Right lobe of liver (tissue), 6 donors: ENCODE data around the gene EXD2. TPM values are rescaled to one million over a fixed set of nuclear protein-coding genes. Genes with fewer than 3 reads are reported as not detected.

Experiments used
- ATAC-seq, 4 donors: fragments of 200-7000 bp; cut with Tn5 transposase; one replicate each; pipeline ENCODE4 v1.9.1; 2020; ENCODE audit warnings: mild to moderate bottlenecking in 4 of 4, moderate library complexity in 4 of 4
- DNase-seq, 3 donors: peaks; one replicate each; pipeline ENCODE4 v3.0.0-alpha.2; 2020
- H3K27ac ChIP-seq, 3 donors: fragments of 200-600 bp; one replicate each; pipeline ENCODE4 v1.8.0; 2022
- H3K27me3 ChIP-seq, 2 donors: fragments of 200-600 bp; one replicate each; pipeline ENCODE4 v1.8.0; 2022
- H3K36me3 ChIP-seq, 4 donors: fragments of 200-600 bp; sonication (generic) in 1 of 4; one replicate each; pipeline versions ENCODE4 v1.5.1 to v1.8.0; 2017 to 2022; ENCODE audit warnings: control low read depth in 1 of 4
- H3K4me1 ChIP-seq, 4 donors: fragments of 200-600 bp; sonication (generic) in 1 of 4; one replicate each; pipeline versions ENCODE4 v1.5.1 to v1.8.0; 2017 to 2022; ENCODE audit warnings: control low read depth in 1 of 4
- H3K4me3 ChIP-seq, 3 donors: fragments of 200-600 bp; one replicate each; pipeline ENCODE4 v1.8.0; 2022
- H3K9me3 ChIP-seq, 4 donors: fragments of 200-600 bp; sonication (generic) in 1 of 4; one replicate each; pipeline versions ENCODE4 v1.5.1 to v1.8.0; 2017 to 2022; ENCODE audit warnings: control low read depth in 1 of 4
- CTCF ChIP-seq, 4 donors: fragments of 200-600 bp in 3 of 4; fragments of 450-650 bp in 1 of 4; IDR thresholded peaks; one replicate each; pipeline versions ENCODE4 v1.5.1 to v1.8.0; 2016 to 2022; ENCODE audit warnings: antibody characterized with exemption in 4 of 4, mild to moderate bottlenecking in 2 of 4
- POLR2A ChIP-seq: fragments of 450-650 bp; IDR thresholded peaks from one replicate; pipeline ENCODE4 v1.6.1; 2017; ENCODE audit warnings: antibody characterized with exemption, mild to moderate bottlenecking
- WGBS: methylation state at CpG from one replicate; pipeline ENCODE4 v1.1.6; 2018; ENCODE audit warnings: low coverage, low lambda C conversion rate; ENCODE audit not compliant: insufficient coverage; ENCODE audit errors: missing lambda C conversion rate; 5-methylcytosine and 5-hydroxymethylcytosine counted together
- intact Hi-C, 2 donors: fragments of 100-400 bp; cut with DNase I; formaldehyde crosslinking; loops; one replicate each; pipeline versions ENCODE4 v1.11.2 to v1.14.1; 2022
- long read RNA-seq: library from polyadenylated mRNA; unstranded; transcript quantifications from one replicate; pipeline ENCODE4 v2.0.0, GENCODE V29; 2019
- total RNA-seq, 6 experiments: library from RNA; depleted of rRNA in 2 of 6; stranded (reverse); fragments of >200 nt in 2 of 6; fragmentation: NEBNext Ultra II Directional in 3 of 6; extraction: Animal tissue kit (Norgen Biotek cat#: 25700) in 3 of 6; gene quantifications; one replicate each; pipeline versions ENCODE4 v1.1.0 to v1.2.4, GENCODE V29; 2016 to 2023
- donor health status: DM: no; HTN: yes; CAD: no.
- donor health status: DM: no; HTN: no; CAD: no.
- donor health status: DM: no; HTN: no; CAD: no.
- donor health status: DM: no; HTN: yes; CAD: no.
- donor health status: DM: no; HTN: yes; CAD: no.

EXD2 gene
- total RNA-seq = 10 to 100 TPM in 1 of 6 experiments, 1 to 10 TPM in 5; 7.4 to 10.4 (median 8.2) TPM
- long read RNA-seq, partial matches to known transcripts = 0 of 1 reads
- long read RNA-seq, other reads (novel, unspliced or antisense) = 1 of 1 reads

DNA sequence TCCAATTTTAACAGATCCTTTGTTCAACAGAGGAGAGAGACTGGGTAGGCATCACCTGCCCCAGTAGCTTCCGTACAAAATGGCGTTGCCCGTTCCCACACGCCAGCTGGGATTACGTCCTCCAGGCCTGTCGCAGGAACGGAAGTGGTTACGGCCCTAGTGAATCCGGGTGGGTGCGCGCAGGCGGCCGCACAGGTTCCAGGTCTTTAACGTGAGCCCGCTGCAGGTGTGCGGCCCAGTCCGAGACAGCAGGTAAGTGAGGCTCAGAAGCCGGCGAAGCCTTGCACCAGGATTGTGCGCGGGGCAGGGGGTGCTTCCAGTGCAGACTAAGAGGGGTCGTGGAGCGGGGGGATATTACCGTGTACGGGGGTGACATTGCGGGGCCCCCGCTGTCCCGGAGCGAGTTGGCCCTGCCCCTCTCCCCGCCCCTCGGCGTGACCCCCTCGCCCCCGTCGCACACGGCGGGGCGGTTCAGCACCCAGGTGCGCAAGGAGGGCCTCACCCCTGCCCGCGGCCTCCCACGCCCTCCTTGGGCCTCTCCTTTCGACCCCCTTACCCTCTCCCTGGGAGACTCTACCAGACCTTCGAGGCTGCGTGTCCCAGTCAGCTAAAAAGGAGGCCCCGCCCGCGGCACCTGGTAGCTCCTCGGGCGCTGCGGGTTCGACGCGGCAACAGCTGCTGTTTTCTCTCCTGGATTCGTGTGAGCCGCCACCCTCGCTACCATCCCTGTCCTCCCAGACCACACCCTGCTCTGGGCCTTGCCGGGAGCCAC is at the start of gene EXD2:
TSS of gene EXD2 (plus strand) at position 159 of the 772 bp plus-strand sequence. CDS start 17,973 bp downstream, outside the sequence.
- peak within 1 kb of the TSS; percentile 39 to 74 (median 48) for H3K27ac ChIP-seq
- peak within 1 kb of the TSS; percentile 71 to 82 (median 76) for H3K4me3 ChIP-seq
- intact Hi-C loops = no loop called here
- no peaks in the 10 kb centered on the region for H3K27me3 ChIP-seq
- H3K9me3 ChIP-seq = no peaks in the 10 kb centered on the region
- ATAC-seq (peak; percentile 98 to 100 (median 99)), DNase-seq (peak; percentile 87 to 92 (median 90))
- no peaks in the 10 kb centered on the region for H3K36me3 ChIP-seq
- WGBS = 0% methylated on average over 17 of the region's 58 CpGs
- TF ChIP-seq POLR2A (peak; percentile 54), CTCF (IDR thresholded peaks at IDR 0.05) (no peak)
- H3K4me1 ChIP-seq = peaks cover 0 to 3% (median 0%) of the 10 kb centered on the region in 4 donors

- no peak for DNase-seq
- no peaks in the 10 kb centered on the region for H3K9me3 ChIP-seq
- H3K4me3 ChIP-seq = no peak overlapping the region
- peaks cover 0 to 14% (median 0%) of the 10 kb centered on the region in 4 donors for H3K4me1 ChIP-seq
- WGBS = 50% methylated on average over 1 of the region's 1 CpG
- intact Hi-C loops = no loop called here
- H3K36me3 ChIP-seq = no peaks in the 10 kb centered on the region
- peak; percentile 45 to 86 (median 60) for ATAC-seq
- no peak overlapping the region for H3K27ac ChIP-seq
- TF ChIP-seq POLR2A (no peak), CTCF (IDR thresholded peaks at IDR 0.05) (no peak)
- no peaks in the 10 kb centered on the region for H3K27me3 ChIP-seq
These were observed 49.7 kb upstream of the EXD2 start for GRCh38 chr14:69141550-69141949.

- Histone ChIP-seq H3K4me1 (peaks cover 0 to 14% (median 0%) of the 10 kb centered on the region in 4 donors), H3K9me3 (no peaks in the 10 kb centered on the region), H3K27ac (no peak overlapping the region), H3K36me3 (no peaks in the 10 kb centered on the region), H3K4me3 (no peak overlapping the region), H3K27me3 (no peaks in the 10 kb centered on the region)
- 84% methylated on average over 3 of the region's 5 CpGs for WGBS
- no peak for TF ChIP-seq CTCF (IDR thresholded peaks at IDR 0.05)
- no peak for TF ChIP-seq POLR2A
- intact Hi-C loops = no loop called here
- no peak for ATAC-seq
- no peak for DNase-seq
These were observed 49.2 kb upstream of the EXD2 start for GRCh38 chr14:69142101-69142500.

GRCh38 chr14:69149461-69150244 is 41.6 kb upstream of the EXD2 start:
- H3K4me1 ChIP-seq = peaks cover 0 to 15% (median 6%) of the 10 kb centered on the region in 4 donors
- no peak for ATAC-seq
- no peak for TF ChIP-seq POLR2A
- no peak for TF ChIP-seq CTCF (IDR thresholded peaks at IDR 0.05)
- no peak overlapping the region for H3K27ac ChIP-seq
- H3K36me3 ChIP-seq = peaks cover 0 to 4% (median 0%) of the 10 kb centered on the region in 4 donors
- intact Hi-C loops = no loop called here
- DNase-seq = no peak
- 31% methylated on average over 2 of the region's 2 CpGs for WGBS
- H3K4me3 ChIP-seq = no peak overlapping the region
- no peaks in the 10 kb centered on the region for H3K9me3 ChIP-seq
- H3K27me3 ChIP-seq = no peaks in the 10 kb centered on the region
